NCI-H128 (cell line): ENCODE results near the gene UBR3.
A peak's percentile ranks its signal among the peaks of the same experiment; 100 is the strongest.
"Not testable (repeated sequence)": the region's sequence is repeated elsewhere in the genome, so short reads cannot be mapped to it uniquely, and the experiment has no call there.

Source experiments
- DNase-seq: peaks from one replicate; lab custom pipeline; 2025; ENCODE audit not compliant: unreplicated experiment; lab: John Stamatoyannopoulos, UW

UBR3 gene

DNA sequence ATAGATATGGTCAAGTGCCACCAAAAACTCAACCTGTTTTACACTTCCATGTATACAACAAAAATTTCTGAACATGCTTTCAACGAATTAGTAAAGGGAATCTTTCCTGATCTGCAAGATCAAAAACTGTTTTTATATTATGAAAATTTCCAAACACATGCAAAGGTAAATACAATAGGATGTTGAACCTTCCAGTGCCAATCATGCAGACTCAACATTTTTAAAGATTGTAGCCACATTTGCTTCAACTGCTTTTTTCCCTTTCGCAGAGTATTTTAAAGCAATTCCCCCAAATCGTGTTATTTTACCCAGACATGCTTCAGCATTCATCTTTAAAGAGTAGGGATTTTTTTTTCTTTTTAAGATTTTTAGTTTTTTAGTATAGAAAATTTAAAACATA lies 40.3 kb downstream of the UBR3 start:
- DNase-seq = no peak

DNA sequence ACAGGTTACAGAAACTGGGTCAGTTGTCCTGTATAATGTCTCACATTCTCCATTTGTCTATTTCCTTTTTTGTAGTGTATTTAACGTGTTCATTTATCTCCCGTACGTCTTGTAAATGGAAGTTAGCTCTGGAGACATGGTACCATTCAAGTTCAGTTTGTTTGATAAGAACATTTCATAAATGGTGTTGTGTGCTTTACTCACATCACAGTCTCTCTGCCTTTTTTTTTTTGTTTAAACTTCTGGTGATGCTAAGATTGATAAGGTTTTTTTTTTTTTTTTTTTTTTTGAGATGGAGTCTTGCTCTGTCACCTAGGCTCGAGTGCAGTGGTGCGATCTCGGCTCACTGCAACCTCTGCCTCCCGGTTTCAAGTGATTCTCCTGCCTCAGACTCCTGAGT lies 41.7 kb downstream of the UBR3 start:
- no peak for DNase-seq

GRCh38 chr2:169871369-169871768 lies 44.1 kb downstream of the UBR3 start:
- not testable (repeated sequence) for DNase-seq

GRCh38 chr2:169871994-169872393 lies 44.7 kb downstream of the UBR3 start:
- DNase-seq = no peak

GRCh38 chr2:169877398-169877797 lies 50.1 kb downstream of the UBR3 start:
- DNase-seq = no peak

GRCh38 chr2:169887120-169887519 lies 59.9 kb downstream of the UBR3 start:
- DNase-seq = no peak

DNA sequence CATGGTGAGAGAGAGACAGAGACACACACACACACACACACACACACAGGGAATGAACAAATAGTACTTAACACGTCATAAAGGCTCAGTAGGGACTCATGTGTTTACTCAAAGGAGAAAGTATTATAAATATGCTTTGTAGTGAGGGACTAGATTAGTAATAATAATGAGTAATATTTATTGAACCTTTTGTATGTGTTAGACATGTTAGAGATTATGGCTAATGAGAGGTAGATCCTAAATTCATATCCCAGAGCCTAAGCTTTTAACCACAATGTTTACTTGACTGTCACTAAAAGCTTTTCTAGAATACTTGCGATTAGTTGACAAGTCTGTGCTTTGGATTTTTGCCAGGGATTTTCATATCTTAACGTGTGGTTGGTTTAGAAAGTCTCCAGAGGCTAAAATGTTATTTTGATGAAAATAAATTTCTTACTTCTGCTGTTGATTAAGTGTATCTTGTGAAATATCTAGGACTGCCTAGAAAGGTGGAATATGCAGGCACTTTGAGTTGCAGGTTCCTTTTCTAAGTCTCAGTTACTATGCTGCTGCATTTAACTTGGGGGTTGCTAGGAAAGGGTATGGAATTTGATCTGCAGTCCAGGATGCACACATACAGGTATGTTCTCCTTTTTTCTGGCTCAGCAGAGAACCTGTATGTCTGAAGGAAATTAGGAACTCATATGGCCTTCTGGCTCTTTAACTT lies 64.5 kb downstream of the UBR3 start:
- peak; percentile 10 for DNase-seq

- no peak for DNase-seq
These were observed 65.7 kb downstream of the UBR3 start for GRCh38 chr2:169892951-169893350.

GRCh38 chr2:169895294-169895985 lies 68.2 kb downstream of the UBR3 start:
- DNase-seq = no peak

DNA sequence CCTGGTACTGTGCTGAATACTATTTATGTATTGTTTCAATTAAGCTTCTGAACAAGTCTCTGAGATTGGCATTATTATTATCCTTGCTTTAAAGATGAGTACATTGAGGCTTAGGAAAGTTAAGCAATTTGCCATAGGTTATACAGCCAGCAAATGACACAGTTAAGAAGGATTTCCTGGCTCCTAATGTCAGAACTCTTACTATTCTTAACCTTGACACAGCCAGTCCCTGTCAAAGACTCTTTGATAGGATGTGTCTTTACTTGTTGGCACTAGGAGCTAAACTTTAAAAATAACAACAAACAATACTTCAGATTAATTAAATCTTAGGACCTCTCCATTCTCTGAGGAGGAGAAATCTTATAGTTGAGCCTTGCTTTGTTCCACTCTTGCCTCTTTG lies 70.6 kb downstream of the UBR3 start:
- no peak for DNase-seq

GRCh38 chr2:169900103-169900502 lies 72.8 kb downstream of the UBR3 start:
- not testable (repeated sequence) for DNase-seq

GRCh38 chr2:169900686-169901085 lies 73.4 kb downstream of the UBR3 start:
- no peak for DNase-seq

DNA sequence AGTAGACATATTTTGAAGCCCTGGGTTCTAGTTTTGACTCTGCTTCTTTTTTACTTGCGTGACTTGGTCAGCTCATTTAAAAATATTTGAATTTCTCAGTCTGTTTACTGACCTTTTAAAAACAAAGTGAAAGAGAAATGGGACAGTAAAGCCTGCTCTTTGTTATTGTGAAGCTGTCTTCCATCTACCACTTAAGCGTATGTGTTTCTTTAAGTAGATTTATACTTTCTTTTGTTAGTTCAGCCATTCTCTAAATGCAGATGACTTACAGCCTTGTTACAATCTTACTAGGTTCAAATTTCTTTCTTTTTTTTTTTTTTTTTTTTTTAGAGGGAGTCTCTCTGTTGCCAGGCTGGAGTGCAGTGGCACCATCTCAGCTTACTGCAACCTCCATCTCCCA lies 79.5 kb downstream of the UBR3 start:
- no peak for DNase-seq

DNA sequence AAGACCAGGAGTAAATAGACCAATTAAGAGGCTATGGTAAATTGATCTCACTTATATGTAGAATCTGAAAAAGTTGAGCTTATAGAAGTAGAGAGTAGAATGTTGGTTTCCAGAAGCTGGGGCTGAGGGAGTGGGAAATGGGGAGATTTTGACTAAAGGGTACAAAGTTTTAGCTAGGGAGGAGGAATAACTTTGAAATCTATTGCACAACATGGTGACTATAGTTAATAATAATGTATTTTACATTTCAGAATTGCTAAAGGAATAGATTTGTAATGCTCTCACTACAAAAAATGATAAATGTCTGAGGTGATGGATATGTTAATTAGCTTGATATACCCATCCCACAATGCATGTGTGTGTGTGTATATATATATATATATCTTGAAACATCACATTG lies 82.1 kb downstream of the UBR3 start:
- DNase-seq = no peak

- no peak for DNase-seq
These were observed 83.0 kb downstream of the UBR3 start for GRCh38 chr2:169910109-169910799.

- no peak for DNase-seq
These were observed 83.9 kb downstream of the UBR3 start for GRCh38 chr2:169911119-169911518.

DNA sequence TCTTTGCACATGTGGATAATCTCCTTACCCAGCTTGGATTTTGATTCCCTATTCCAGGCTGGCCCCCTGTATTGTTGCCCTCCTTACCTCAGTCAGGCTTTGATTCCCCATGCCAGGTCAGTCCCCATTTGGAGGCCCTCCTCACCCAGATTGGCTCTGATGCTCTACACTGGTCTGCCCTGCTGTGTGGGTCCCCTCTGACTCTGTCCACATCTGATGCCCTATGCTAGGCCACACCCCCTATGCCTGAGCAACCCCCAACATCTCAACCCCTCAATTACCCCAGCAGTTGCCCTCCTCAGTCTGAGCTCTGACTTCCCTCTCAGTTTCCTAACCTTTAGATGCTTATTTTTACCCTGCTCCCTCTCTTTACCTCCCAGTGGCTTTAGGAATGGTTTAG lies 89.4 kb downstream of the UBR3 start:
- DNase-seq = no peak

DNA sequence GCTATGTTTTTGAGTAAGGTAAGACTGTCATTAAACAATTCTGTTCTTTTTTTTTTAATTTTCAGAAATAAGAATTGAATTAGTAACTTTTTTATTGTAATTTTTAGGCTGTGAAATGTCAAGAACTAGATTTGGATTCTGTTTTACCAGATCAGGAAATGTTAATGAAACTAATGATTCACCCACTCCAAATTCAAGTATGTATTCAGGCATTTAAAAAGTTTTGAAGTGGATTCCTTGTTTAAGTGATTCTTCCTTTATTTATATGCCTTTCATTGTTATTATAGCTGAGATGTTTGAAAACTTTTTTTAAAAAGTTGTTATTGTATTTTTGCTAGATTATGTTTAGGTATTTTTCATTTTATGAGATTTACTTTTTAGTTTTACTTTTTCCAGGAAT lies 96.7 kb downstream of the UBR3 start:
- no peak for DNase-seq

DNA sequence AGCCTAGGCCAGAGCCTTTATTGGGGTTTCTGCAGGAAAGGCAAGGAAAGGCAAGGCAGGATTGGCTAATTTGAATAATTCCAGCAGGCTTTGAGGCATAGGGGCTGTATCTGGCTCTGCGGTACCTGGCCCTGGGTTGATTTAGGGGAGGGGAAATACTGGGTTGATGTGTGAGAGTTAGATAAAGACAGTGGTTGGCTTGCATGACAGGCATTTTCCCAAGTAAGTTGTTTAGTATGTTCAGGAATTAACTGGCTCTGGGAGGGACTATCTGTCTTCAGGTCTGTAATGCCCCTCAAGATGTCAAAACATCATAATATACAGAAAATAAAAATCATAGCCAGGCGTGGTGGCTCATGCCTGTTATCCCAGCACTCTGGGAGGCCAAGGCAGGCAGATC lies 98.7 kb downstream of the UBR3 start:
- no peak for DNase-seq

- no peak for DNase-seq
These were observed 101.2 kb downstream of the UBR3 start for GRCh38 chr2:169928463-169928864.

DNA sequence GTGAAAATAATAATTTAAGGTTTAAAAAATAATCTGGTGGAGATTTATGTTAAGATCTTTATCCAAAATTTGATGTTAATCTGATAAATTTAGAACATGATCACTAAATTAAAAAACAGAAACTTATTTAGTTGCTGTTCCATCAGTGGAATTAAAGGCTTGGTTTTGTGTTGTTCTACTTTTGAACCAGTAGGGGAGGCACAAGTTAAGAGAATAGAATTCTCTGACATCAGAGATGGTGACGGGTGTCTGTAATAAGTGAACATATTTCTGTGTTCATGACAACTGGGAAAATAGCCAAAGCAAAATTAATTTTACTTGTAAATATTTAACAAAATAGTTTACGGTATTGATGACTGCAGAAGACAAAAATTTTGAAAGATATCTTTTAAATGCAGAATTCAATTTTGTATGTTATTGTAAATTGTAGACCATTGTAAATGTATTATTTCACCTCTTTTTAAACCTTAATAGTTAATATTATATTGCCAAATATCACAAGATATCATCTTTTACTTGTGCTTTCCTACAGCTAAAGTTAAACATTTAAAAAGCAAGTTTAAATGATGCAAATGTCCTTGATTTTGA lies 106.0 kb downstream of the UBR3 start:
- peak; percentile 3 for DNase-seq

DNA sequence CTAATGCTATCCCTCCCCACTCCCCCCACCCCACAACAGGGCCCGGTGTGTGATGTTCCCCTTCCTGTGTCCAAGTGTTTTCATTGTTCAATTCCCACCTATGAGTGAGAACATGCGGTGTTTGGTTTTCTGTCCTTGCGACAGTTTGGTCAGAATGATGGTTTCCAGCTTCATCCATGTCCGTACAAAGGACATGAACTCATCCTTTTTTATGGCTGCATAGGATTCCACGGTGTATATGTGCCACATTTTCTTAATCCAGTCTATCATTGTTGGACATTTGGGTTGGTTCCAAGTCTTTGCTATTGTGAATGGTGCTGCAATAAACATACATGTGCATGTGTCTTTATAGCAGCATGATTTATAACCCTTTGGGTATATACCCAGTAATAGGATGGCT lies 109.4 kb downstream of the UBR3 start:
- DNase-seq = not testable (repeated sequence)
